ENCODE data around the gene MYL10. TPM values are rescaled to one million over a fixed set of nuclear protein-coding genes. Genes with fewer than 3 reads are reported as not detected.

The MYL10 gene
- total RNA-seq, 1 donor from 2014 or later, result not detected

DNA sequence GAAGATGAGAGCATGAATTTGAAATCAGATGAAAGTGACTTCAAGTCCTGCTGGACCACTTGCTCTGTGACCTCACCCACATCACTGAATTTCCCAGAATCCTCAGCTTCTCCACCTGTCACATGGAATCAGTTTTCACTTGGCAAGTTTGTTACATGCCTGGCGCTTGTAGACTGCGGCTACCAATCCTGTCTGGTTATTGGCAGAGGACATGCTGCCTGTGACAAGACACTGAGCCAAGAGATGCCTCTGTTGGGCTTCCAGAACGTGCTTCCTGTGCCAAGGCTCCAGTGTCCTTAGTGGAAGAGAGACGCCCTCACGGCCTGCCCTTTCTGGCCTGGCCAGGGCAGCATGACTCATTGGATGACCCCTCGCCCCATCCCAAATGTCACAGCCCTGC is 4.4 kb upstream of the MYL10 start:
- Mint-ChIP-seq H3K27ac (ENCODE audit: unreplicated experiment) (no peak overlapping the region), H3K9me3 (ENCODE audit: unreplicated experiment) (peaks cover 4% of the 10 kb centered on the region), H3K4me1 (ENCODE audit: unreplicated experiment) (peaks cover 45% of the 10 kb centered on the region), H3K27me3 (ENCODE audit: unreplicated experiment) (no peaks in the 10 kb centered on the region), H3K4me3 (ENCODE audit: unreplicated experiment) (no peak overlapping the region), H3K36me3 (ENCODE audit: unreplicated experiment) (no peaks in the 10 kb centered on the region)
- TF ChIP-seq CTCF (IDR thresholded peaks at IDR 0.05), result no peak
- no peak for DNase-seq (ENCODE audit: extremely low spot score, unreplicated experiment)

DNA sequence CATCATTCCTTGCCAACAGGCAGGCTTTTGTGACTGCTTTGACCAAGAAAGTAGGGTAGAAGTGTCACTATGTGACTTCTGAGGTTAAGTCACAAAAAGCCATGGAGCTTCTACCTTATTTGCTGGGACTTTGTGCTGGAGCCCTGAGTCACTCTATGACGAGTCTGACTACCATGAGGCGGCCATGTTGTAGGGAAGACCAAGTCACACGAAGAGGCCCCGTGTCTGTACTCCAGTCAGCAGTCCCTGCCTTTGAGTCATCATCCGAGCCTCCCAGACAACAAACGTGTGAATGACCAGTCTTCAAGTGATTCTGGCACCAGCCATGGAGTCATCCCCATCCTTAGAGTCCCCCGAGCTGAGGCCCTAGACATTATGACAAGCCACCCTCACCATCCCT is 3.5 kb upstream of the MYL10 start:
- no peaks in the 10 kb centered on the region for H3K36me3 Mint-ChIP-seq (ENCODE audit: unreplicated experiment)
- no peak overlapping the region for H3K4me3 Mint-ChIP-seq (ENCODE audit: unreplicated experiment)

DNA sequence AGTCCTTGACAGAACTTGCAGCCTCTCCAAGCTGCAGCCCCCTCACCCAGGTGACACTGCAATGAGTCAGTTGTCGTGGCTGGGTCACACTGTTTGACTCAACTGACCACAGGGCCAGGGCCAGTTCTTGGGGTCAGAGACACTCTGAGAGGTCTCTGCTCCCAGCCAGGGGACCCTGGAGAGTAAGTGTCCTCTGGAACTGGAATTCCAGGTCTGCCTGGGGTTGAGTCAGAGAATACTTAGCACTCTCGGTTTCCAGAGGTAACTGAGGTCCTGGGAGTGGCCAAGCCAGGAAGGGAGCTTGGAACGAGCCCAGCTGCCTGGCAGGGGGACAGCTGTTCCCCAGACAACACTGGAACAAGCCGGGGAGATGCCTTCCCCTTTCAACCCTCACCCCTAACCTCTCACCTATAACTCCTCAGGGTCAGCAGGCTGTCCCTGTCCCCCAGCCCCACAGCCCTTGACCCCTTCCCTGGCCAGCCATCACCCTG is 2.2 kb upstream of the MYL10 start:
- no peak for TF ChIP-seq CTCF (IDR thresholded peaks at IDR 0.05)
- Mint-ChIP-seq H3K36me3 (ENCODE audit: unreplicated experiment) (no peaks in the 10 kb centered on the region), H3K27me3 (ENCODE audit: unreplicated experiment) (no peaks in the 10 kb centered on the region), H3K9me3 (ENCODE audit: unreplicated experiment) (peaks cover 4% of the 10 kb centered on the region), H3K4me3 (ENCODE audit: unreplicated experiment) (no peak overlapping the region), H3K4me1 (ENCODE audit: unreplicated experiment) (peaks cover 32% of the 10 kb centered on the region), H3K27ac (ENCODE audit: unreplicated experiment) (no peak overlapping the region)
- DNase-seq (ENCODE audit: extremely low spot score, unreplicated experiment), result no peak

More for the DNA sequence above, 3.5 kb upstream of the MYL10 start:
- no peak for DNase-seq (ENCODE audit: extremely low spot score, unreplicated experiment)
- Mint-ChIP-seq H3K27me3 (ENCODE audit: unreplicated experiment) (no peaks in the 10 kb centered on the region), H3K27ac (ENCODE audit: unreplicated experiment) (no peak overlapping the region), H3K9me3 (ENCODE audit: unreplicated experiment) (peaks cover 4% of the 10 kb centered on the region), H3K4me1 (ENCODE audit: unreplicated experiment) (peaks cover 42% of the 10 kb centered on the region)
- no peak for TF ChIP-seq CTCF (IDR thresholded peaks at IDR 0.05)

DNA sequence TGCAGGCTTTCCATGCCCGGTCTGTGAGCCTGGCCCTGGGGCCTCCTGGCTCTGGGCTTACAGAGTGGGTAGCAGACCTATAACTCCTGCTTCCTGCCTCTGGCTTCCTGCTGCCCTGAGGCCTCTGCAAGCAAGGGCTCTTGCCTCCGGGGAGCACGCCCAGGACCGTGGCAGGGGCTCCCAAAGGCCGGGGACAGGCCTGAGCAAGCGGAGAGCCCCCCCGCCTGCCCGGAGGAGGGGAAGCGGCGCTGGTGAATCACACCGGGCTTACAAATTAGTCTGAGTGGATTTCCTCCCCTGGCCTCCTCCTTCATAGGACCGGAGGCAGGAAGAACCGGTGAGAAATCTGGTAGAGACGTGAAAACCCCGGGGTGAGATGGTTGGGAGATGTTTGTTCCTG is 1.5 kb upstream of the MYL10 start:
- Mint-ChIP-seq H3K9me3 (ENCODE audit: unreplicated experiment) (peaks cover 4% of the 10 kb centered on the region), H3K4me3 (ENCODE audit: unreplicated experiment) (no peak overlapping the region), H3K27me3 (ENCODE audit: unreplicated experiment) (no peaks in the 10 kb centered on the region), H3K36me3 (ENCODE audit: unreplicated experiment) (no peaks in the 10 kb centered on the region), H3K4me1 (ENCODE audit: unreplicated experiment) (peaks cover 34% of the 10 kb centered on the region), H3K27ac (ENCODE audit: unreplicated experiment) (peak overlapping the region; percentile 38)
- TF ChIP-seq CTCF (IDR thresholded peaks at IDR 0.05), result no peak
- no peak for DNase-seq (ENCODE audit: extremely low spot score, unreplicated experiment)

- Mint-ChIP-seq H3K4me1 (ENCODE audit: unreplicated experiment) (peaks cover 43% of the 10 kb centered on the region), H3K27me3 (ENCODE audit: unreplicated experiment) (peaks cover 7% of the 10 kb centered on the region), H3K4me3 (ENCODE audit: unreplicated experiment) (no peak overlapping the region), H3K27ac (ENCODE audit: unreplicated experiment) (no peak overlapping the region), H3K9me3 (ENCODE audit: unreplicated experiment) (peaks cover 4% of the 10 kb centered on the region), H3K36me3 (ENCODE audit: unreplicated experiment) (no peaks in the 10 kb centered on the region)
- DNase-seq (ENCODE audit: extremely low spot score, unreplicated experiment), result no peak
- TF ChIP-seq CTCF (IDR thresholded peaks at IDR 0.05), result no peak
Observed at GRCh38 chr7:101628522-101628921, 574 bp downstream of the MYL10 start.
